Peyer's patch (tissue), 4 donors: ENCODE data around the gene ARHGAP31.

ENCODE experiments used
- CTCF ChIP-seq, 6 experiments: fragments of 450-650 bp in 4 of 6; fragments of 200-600 bp in 2 of 6; sonication (generic) in 1 of 6; IDR thresholded peaks; one replicate each; pipeline ENCODE4 v1.5.1; 2017 to 2019; ENCODE audit warnings: antibody characterized with exemption in 6 of 6, mild to moderate bottlenecking in 3 of 6, moderate library complexity in 1 of 6
- POLR2A ChIP-seq, 2 donors: fragments of 450-650 bp; IDR thresholded peaks; one replicate each; pipeline ENCODE4 v1.5.1; 2017; ENCODE audit warnings: antibody characterized with exemption in 2 of 2, mild to moderate bottlenecking in 2 of 2, moderate library complexity in 2 of 2

GRCh38 chr3:119428538-119428937 lies 134.4 kb downstream of the ARHGAP31 start:
- TF ChIP-seq CTCF (IDR thresholded peaks at IDR 0.05) (no peak), POLR2A (IDR thresholded peaks at IDR 0.05) (no peak)
